Embryonic facial prominence (tissue), 1 donor: ENCODE measurements around the gene RASSF4.
A peak's percentile ranks its signal among the peaks of the same experiment; 100 is the strongest.

Experiments
- DNase-seq: peaks from one replicate; pipeline ENCODE4 v3.0.0-alpha.2; 2016; ENCODE audit errors: extremely low spot score

RASSF4 gene

DNA sequence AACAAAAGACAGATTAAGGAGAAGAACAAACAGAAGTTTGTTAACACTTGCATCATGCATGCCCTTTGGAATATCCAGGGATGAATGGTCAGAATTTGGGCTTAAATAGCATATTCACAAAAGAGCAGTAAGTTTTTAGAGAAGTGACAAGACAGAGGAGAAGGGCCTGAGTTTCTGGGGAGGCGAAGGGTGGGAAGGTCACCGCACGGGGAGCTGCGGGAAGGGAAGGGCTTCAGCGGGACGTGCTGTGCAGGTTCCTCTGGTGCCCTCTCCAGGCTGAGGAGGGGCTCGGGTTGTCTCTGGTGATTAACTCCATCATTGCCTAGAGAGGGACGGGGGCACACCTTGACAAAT, 30.7 kb downstream of the RASSF4 start:
- DNase-seq, result no peak

DNA sequence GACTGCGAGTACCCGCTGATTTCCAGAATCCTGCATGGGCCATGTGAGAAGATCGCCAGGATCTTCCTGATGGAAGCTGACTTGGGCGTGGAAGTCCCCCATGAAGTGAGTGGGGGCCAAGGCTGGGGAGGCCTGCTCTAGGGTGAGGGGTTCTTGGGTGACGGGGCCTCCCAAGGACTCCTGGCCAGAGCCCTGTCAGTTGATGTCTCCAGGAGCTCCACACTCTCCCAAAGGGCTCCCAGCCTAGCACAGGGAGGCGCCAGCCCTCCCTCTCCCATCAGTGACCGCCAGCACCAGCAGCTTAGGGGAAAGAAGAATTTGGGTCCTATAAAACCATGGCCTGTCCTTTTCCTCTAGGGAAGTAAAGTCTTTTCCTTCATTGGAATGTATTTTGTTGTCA, 31.4 kb downstream of the RASSF4 start:
- no peak for DNase-seq

- no peak for DNase-seq
Measured at GRCh38 chr10:44991571-44991970, 32.0 kb downstream of the RASSF4 start.

- DNase-seq, result no peak
Measured at GRCh38 chr10:44992070-44992731, 32.6 kb downstream of the RASSF4 start.

DNA sequence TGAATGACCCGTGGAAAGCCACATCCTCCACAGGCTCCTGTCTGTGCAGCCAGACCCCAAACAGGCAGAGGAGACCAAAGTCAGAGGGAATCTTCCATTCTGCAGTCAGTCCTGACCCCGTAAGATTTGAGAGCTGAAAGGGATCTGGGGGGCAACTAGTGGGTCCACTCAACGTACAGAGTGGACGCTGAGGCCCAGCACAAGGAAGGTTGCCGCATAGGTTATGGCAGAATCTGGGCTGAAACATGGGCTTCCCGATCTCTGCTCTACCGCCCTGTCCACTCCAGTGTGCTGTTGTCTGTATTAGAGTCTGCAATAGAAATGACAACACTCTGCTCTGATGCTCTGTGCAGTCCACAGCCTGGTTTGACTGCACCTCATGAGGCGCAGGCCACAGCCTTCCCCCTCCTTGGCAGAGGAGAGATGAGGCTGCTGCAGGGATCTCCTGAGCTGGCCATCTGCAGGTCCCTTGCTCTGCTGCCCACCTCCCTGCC, 33.2 kb downstream of the RASSF4 start:
- DNase-seq, result no peak

GRCh38 chr10:44993226-44993921, 33.8 kb downstream of the RASSF4 start:
- no peak for DNase-seq

GRCh38 chr10:44993922-44994751, 34.5 kb downstream of the RASSF4 start:
- DNase-seq, result no peak

GRCh38 chr10:44994752-44995530, 35.3 kb downstream of the RASSF4 start:
- no peak for DNase-seq

DNA sequence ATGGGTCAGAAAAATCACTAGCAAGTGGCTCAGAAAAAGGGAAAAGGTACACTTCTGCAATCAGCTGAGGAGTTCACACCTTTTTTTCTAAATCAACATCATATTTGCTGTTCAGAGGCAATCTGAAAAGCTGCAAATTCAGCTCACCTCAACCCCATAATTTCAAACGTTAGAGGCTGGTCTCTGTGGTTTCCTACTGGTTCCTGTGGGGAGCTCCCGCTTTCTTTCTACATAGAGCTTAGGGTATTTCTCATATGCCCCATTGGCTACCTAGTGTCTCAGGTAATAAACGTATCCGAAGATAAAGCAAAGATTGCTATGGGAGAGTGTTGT, 35.9 kb downstream of the RASSF4 start:
- no peak for DNase-seq

DNA sequence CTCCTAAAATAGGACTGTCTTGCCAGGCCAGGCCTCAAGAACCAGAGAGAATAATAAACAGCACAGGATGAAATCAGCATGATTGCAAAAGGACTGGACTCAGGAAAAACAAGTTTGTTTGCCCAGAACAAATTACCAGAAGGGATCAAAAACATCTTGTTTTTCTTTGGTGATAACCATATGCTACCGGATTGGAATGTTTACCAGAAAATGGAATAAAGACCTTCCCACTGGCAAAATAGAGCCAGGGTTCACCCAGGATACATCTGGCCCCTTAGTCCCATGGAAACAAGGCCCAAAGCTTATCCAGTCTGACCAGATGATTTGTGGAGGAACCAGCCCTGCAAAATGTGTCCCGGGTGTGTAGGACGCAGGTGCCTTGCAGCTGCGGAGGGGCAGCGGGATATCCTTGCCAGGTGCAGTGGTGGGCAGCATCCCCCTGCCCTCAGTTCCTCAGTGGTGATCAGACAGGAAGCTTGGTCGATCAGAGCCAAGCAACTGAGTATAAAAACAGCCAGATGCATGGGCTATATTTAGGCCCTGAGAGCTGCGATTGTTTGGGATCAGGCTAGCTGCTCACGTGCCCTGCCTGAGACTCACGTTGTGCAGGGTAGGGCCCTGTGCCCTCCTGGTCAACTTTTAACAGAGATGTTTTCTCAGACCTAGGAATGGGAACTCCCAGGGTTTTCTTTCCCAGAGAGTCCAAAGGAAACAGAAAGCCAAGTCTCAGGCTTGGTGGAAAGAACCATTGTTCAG, 36.5 kb downstream of the RASSF4 start:
- no peak for DNase-seq

- no peak for DNase-seq
Measured at GRCh38 chr10:44997105-44997748, 37.6 kb downstream of the RASSF4 start.

GRCh38 chr10:44998146-44998631, 38.6 kb downstream of the RASSF4 start:
- no peak for DNase-seq

GRCh38 chr10:45000138-45000751, 40.6 kb downstream of the RASSF4 start:
- no peak for DNase-seq

GRCh38 chr10:45000752-45001380, 41.3 kb downstream of the RASSF4 start, which contains the start of gene ZNF22:
ZNF22 (plus strand) TSS chr10:45000923; CDS start chr10:45003369, 2,446 bp downstream.
- peak; percentile 80 for DNase-seq

DNA sequence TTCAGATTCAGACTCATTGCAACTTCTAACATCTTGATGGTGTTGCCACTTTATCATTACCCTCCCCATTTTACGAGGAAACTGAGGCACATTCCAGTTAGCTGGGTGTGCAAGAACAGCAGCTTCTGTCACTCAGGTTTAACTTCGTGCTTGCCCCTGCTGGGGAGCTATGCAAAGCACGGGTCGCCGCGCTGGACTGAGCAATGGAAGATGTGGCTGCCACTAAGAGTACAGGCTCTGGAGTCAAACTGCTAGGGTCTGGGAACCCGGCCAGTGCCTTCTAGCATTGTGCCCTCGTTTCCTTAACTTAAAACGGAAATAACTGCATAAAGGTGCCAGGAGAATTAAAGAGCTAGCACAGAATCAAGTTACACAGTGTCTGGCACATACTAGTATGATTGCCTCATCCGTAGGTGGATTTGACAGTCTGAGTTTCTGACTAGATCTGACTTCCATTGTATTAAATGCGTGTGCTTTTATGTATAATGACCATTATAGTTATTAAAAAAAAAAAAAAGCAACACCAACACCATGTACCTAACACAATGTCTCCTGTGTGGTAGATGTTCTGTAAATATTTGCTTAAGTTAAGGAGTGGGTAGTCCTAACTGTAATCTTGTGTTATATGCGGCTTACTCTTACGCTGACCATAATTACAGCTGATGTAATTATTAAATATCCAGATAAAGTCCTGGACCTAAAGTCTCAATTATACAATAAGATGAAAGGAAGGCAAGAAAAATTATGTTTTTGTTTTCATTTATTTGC, 42.0 kb downstream of the RASSF4 start:
- no peak for DNase-seq

GRCh38 chr10:45003432-45004000, 43.9 kb downstream of the RASSF4 start:
- no peak for DNase-seq

DNA sequence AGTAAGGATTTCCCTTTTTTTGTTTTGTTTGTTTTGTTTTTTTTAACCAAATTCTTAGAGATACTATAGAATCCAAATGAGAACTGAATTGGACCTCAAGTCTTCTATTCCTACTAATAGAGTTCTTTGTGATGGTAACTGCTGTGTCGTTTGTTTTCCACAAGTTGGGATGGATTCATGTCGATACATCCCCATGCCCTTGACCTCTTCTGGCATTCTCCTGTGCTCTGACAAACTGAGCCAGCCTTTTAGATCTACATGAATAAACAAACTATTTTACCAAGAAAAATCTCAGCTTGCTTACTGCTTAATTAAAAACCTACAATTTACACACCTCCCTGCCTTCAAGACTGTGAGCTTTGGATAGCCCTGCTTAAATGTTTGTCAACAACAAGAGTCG, 45.1 kb downstream of the RASSF4 start:
- no peak for DNase-seq

GRCh38 chr10:45005284-45005683, 45.7 kb downstream of the RASSF4 start:
- DNase-seq, result no peak
